CD14-positive monocyte (primary cell): Measurements from ENCODE around the gene EPN3. TPM values are rescaled to one million over a fixed set of nuclear protein-coding genes. Genes with fewer than 3 reads are reported as not detected.

ENCODE experiments used
- DNase-seq, 3 donors: peaks; one replicate each; pipeline ENCODE4 v3.0.0-alpha.2; 2011 to 2022
- H2AFZ ChIP-seq: 2 replicates; pipeline ENCODE4 v1.6.0; 2012; ENCODE audit warnings: mild to moderate bottlenecking, low read depth, low read length, inconsistent platforms; ENCODE audit not compliant: insufficient read depth, poor library complexity, severe bottlenecking
- H3K27ac ChIP-seq, 2 donors: 1 replicate in 1 of 2; 2 replicates in 1 of 2; pipeline ENCODE4 v1.5.1; 2012 to 2013; ENCODE audit warnings: low read length in 2 of 2, control low read depth in 1 of 2, inconsistent platforms in 1 of 2, low read depth in 1 of 2, mild to moderate bottlenecking in 1 of 2
- H3K27me3 ChIP-seq, 2 donors: one replicate each; pipeline versions ENCODE4 v1.6.0 to v1.6.1; 2011 to 2013; ENCODE audit warnings: low read length in 2 of 2; ENCODE audit not compliant: control insufficient read depth in 2 of 2, insufficient read depth in 2 of 2
- H3K36me3 ChIP-seq, 2 donors: replicated peaks in 1 of 2; 1 replicate in 1 of 2; 2 replicates in 1 of 2; pipeline versions ENCODE4 v1.5.1 to v1.6.1; 2012 to 2013; ENCODE audit warnings: low read length in 2 of 2, control low read depth in 1 of 2, inconsistent platforms in 1 of 2, mild to moderate bottlenecking in 1 of 2; ENCODE audit not compliant: insufficient read depth in 2 of 2, control insufficient read depth in 1 of 2
- H3K4me1 ChIP-seq, 2 donors: 1 replicate in 1 of 2; 2 replicates in 1 of 2; pipeline versions ENCODE4 v1.5.1 to v1.6.1; 2012 to 2013; ENCODE audit warnings: low read length in 2 of 2, control low read depth in 1 of 2, inconsistent platforms in 1 of 2, mild to moderate bottlenecking in 1 of 2, moderate library complexity in 1 of 2; ENCODE audit not compliant: insufficient read depth in 2 of 2, control insufficient read depth in 1 of 2
- H3K4me2 ChIP-seq: replicated peaks from 2 replicates; pipeline ENCODE3; 2012; ENCODE audit warnings: low read length, moderate library complexity, mild to moderate bottlenecking; ENCODE audit not compliant: poor library complexity, severe bottlenecking; ENCODE audit errors: extremely low read depth
- H3K4me3 ChIP-seq, 3 experiments: fragments of 200-600 bp in 1 of 3; sonication (generic) in 1 of 3; replicated peaks in 1 of 3; 1 replicate in 2 of 3; 2 replicates in 1 of 3; pipeline ENCODE4 v1.5.1; 2011 to 2013; ENCODE audit warnings: low read length in 3 of 3, mild to moderate bottlenecking in 3 of 3, control low read depth in 2 of 3, low read depth in 2 of 3, inconsistent platforms in 1 of 3, moderate library complexity in 1 of 3
- H3K79me2 ChIP-seq: 2 replicates; pipeline ENCODE4 v1.6.0; 2012; ENCODE audit warnings: mild to moderate bottlenecking, control low read depth, inconsistent platforms, low read length, moderate library complexity; ENCODE audit not compliant: insufficient read depth
- H3K9ac ChIP-seq: 2 replicates; pipeline ENCODE4 v1.6.0; 2017; ENCODE audit warnings: low read length, mild to moderate bottlenecking; ENCODE audit not compliant: insufficient read depth, poor library complexity, severe bottlenecking
- H3K9me3 ChIP-seq, 2 donors: replicated peaks in 1 of 2; 1 replicate in 1 of 2; 2 replicates in 1 of 2; pipeline versions ENCODE4 v1.5.1 to v1.6.1; 2012 to 2013; ENCODE audit warnings: low read length in 2 of 2, control low read depth in 1 of 2; ENCODE audit not compliant: control insufficient read depth in 1 of 2, insufficient read depth in 1 of 2
- H4K20me1 ChIP-seq: 2 replicates; pipeline ENCODE4 v1.6.0; 2012; ENCODE audit warnings: mild to moderate bottlenecking, low read length, control low read depth, moderate library complexity; ENCODE audit not compliant: insufficient read depth
- H3K27ac Mint-ChIP-seq, 7 donors: one replicate each; pipeline ENCODE4 v1.8.0; 2020; ENCODE audit warnings: mild to moderate bottlenecking in 7 of 7, mixed read lengths in 7 of 7, moderate library complexity in 6 of 7, inconsistent platforms in 2 of 7
- H3K27me3 Mint-ChIP-seq, 3 donors: one replicate each; pipeline ENCODE4 v1.8.0; 2021 to 2022; ENCODE audit warnings: low read depth in 3 of 3, mild to moderate bottlenecking in 3 of 3, mixed read lengths in 3 of 3, moderate library complexity in 3 of 3, inconsistent platforms in 1 of 3
- H3K36me3 Mint-ChIP-seq, 2 donors: one replicate each; pipeline ENCODE4 v1.8.0; 2020; ENCODE audit warnings: mixed read lengths in 2 of 2, inconsistent platforms in 1 of 2, mild to moderate bottlenecking in 1 of 2
- H3K4me1 Mint-ChIP-seq: one replicate; pipeline ENCODE4 v1.8.0; 2020; ENCODE audit warnings: mild to moderate bottlenecking, mixed read lengths
- H3K4me3 Mint-ChIP-seq, 2 donors: one replicate each; pipeline ENCODE4 v1.8.0; 2020; ENCODE audit warnings: mild to moderate bottlenecking in 2 of 2, mixed read lengths in 2 of 2, moderate library complexity in 1 of 2
- H3K9me3 Mint-ChIP-seq, 7 donors: one replicate each; pipeline ENCODE4 v1.8.0; 2020 to 2022; ENCODE audit warnings: mixed read lengths in 7 of 7, mild to moderate bottlenecking in 6 of 7, moderate library complexity in 6 of 7, inconsistent platforms in 2 of 7
- WGBS: methylation state at CpG from one replicate; pipeline ENCODE4 v1.1.5; 2013; ENCODE audit warnings: missing lambda C conversion rate; ENCODE audit not compliant: insufficient coverage; 5-methylcytosine and 5-hydroxymethylcytosine counted together
- intact Hi-C, 2 donors: fragments of 100-400 bp; cut with micrococcal nuclease; formaldehyde crosslinking; loops; one replicate each; pipeline versions ENCODE4 v1.15.0 to v1.15.1; 2023
- polyA plus RNA-seq, 3 donors: library from polyadenylated mRNA; depleted of rRNA in 1 of 3; unstranded in 2 of 3; stranded (reverse) in 1 of 3; fragments of 300-500 nt in 2 of 3; fragments of >200 nt in 1 of 3; fragmentation: Illumina TruSeq in 2 of 3; gene quantifications; 1 replicate in 2 of 3; 2 replicates in 1 of 3; pipeline ENCODE4 v1.2.3, GENCODE V29; 2012 to 2021
- TF ChIP-seq, protein P1 (sequence below): fragments of 200-600 bp; IDR thresholded peaks from one replicate; pipeline ENCODE4 v1.8.0; 2022; ENCODE audit warnings: antibody characterized with exemption, mild to moderate bottlenecking

The EPN3 gene
- polyA plus RNA-seq, 3 donors: not detected

- H3K9me3 ChIP-seq: no peaks in the 10 kb centered on the region
- 83% methylated on average over 10 of the region's 15 CpGs for WGBS
- H3K27me3 ChIP-seq: peaks cover 0 to under 1% of the 10 kb centered on the region in 2 donors
- no peaks in the 10 kb centered on the region for H3K36me3 Mint-ChIP-seq
- no peak overlapping the region for H3K4me3 ChIP-seq
- peak overlapping the region in 1 of 2 donors; percentile 31 for H3K4me3 Mint-ChIP-seq
- H3K4me1 Mint-ChIP-seq: peaks cover 22% of the 10 kb centered on the region
- TF ChIP-seq, protein P1, sequence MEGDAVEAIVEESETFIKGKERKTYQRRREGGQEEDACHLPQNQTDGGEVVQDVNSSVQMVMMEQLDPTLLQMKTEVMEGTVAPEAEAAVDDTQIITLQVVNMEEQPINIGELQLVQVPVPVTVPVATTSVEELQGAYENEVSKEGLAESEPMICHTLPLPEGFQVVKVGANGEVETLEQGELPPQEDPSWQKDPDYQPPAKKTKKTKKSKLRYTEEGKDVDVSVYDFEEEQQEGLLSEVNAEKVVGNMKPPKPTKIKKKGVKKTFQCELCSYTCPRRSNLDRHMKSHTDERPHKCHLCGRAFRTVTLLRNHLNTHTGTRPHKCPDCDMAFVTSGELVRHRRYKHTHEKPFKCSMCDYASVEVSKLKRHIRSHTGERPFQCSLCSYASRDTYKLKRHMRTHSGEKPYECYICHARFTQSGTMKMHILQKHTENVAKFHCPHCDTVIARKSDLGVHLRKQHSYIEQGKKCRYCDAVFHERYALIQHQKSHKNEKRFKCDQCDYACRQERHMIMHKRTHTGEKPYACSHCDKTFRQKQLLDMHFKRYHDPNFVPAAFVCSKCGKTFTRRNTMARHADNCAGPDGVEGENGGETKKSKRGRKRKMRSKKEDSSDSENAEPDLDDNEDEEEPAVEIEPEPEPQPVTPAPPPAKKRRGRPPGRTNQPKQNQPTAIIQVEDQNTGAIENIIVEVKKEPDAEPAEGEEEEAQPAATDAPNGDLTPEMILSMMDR: no peak
- H4K20me1 ChIP-seq: no peaks in the 10 kb centered on the region
- peak overlapping the region in 2 of 7 donors; percentile 25 to 46 for H3K27ac Mint-ChIP-seq
- H3K27me3 Mint-ChIP-seq: peaks cover 8 to 22% (median 16%) of the 10 kb centered on the region in 3 donors
- H3K9me3 Mint-ChIP-seq: no peaks in the 10 kb centered on the region
- no peaks in the 10 kb centered on the region for H3K36me3 ChIP-seq
- no peak overlapping the region for H3K9ac ChIP-seq
- no peak overlapping the region for H2AFZ ChIP-seq
- DNase-seq: no peak
- intact Hi-C loops: loop anchor here (5.0 to 10.0 kb wide), 4 partner anchors 55 to 305 kb away; partner anchors contain the start of gene ANKRD40 (in 1 of the 2)
- H3K4me1 ChIP-seq: peaks cover 17 to 23% of the 10 kb centered on the region in 2 donors
- H3K79me2 ChIP-seq: no peaks in the 10 kb centered on the region
- no peak overlapping the region for H3K4me2 ChIP-seq
- H3K27ac ChIP-seq: no peak overlapping the region
Observed at GRCh38 chr17:50539762-50540559, 7.4 kb downstream of the EPN3 start.

GRCh38 chr17:50540560-50541401 lies 8.2 kb downstream of the EPN3 start:
- Histone ChIP-seq H3K79me2 (no peaks in the 10 kb centered on the region), H3K36me3 (no peaks in the 10 kb centered on the region), H4K20me1 (no peaks in the 10 kb centered on the region), H3K27me3 (no peaks in the 10 kb centered on the region), H3K9ac (no peak overlapping the region), H3K4me3 (peak overlapping the region in 1 of 3 experiments; percentile 85), H3K4me2 (peak overlapping the region; percentile 99), H3K27ac (no peak overlapping the region), H2AFZ (peak overlapping the region; percentile 96), H3K4me1 (peaks cover 17 to 23% of the 10 kb centered on the region in 2 donors), H3K9me3 (no peaks in the 10 kb centered on the region)
- H3K9me3 Mint-ChIP-seq: no peaks in the 10 kb centered on the region
- 95% methylated on average over 7 of the region's 11 CpGs for WGBS
- TF ChIP-seq, protein P1: no peak
- peak overlapping the region; percentile 84 to 95 for H3K4me3 Mint-ChIP-seq
- peaks cover 24% of the 10 kb centered on the region for H3K4me1 Mint-ChIP-seq
- DNase-seq: no peak
- intact Hi-C loops: loop anchor here (5.0 to 10.0 kb wide), 4 partner anchors 56 to 304 kb away; partner anchors contain the start of gene ANKRD40 (in 1 of the 2)
- H3K36me3 Mint-ChIP-seq: no peaks in the 10 kb centered on the region
- peaks cover 10 to 24% (median 17%) of the 10 kb centered on the region in 3 donors for H3K27me3 Mint-ChIP-seq
- no peak overlapping the region for H3K27ac Mint-ChIP-seq
